MM.1S (cell line): ENCODE measurements around the gene BMX.

Experiments used
- CTCF ChIP-seq: fragments of 300-600 bp; sonication (generic); IDR thresholded peaks from 2 replicates; pipeline ENCODE4 v1.5.1; 2016; ENCODE audit warnings: antibody characterized with exemption, low read length, mixed read lengths
- EZH2 ChIP-seq: fragments of 300-600 bp; sonication (generic); optimal IDR thresholded peaks from 2 replicates; pipeline ENCODE3; 2017; ENCODE audit warnings: low read depth, mild to moderate bottlenecking, antibody characterized with exemption, low read length, mixed read lengths

GRCh38 chrX:15498741-15499140, 1.9 kb upstream of the BMX start:
- TF ChIP-seq CTCF, result no peak
- no peak for TF ChIP-seq EZH2
